Neural cell (in vitro differentiated cells): ENCODE results near the gene MAN2B2. TPM values are rescaled to one million over a fixed set of nuclear protein-coding genes. Genes with fewer than 3 reads are reported as not detected.

Experiments used
- H2AFZ ChIP-seq: fragments of 200-600, 300-800 bp; sonication (generic), shearing (Covaris generic); 2 replicates; pipeline ENCODE4 v1.6.0; 2014; ENCODE audit warnings: low read depth, mild to moderate bottlenecking, antibody characterized with exemption, low read length, moderate library complexity
- H3F3A ChIP-seq: fragments of 200-600 bp; shearing (Covaris generic); 2 replicates; pipeline ENCODE4 v1.6.1; 2016; ENCODE audit warnings: mild to moderate bottlenecking, moderate library complexity, mixed read lengths, antibody characterized with exemption, low read length; ENCODE audit not compliant: insufficient read depth, poor library complexity, severe bottlenecking
- H3K27ac ChIP-seq: fragments of 200-600, 300-800 bp; sonication (generic), shearing (Covaris generic); 2 replicates; pipeline ENCODE4 v1.5.1; 2014; ENCODE audit warnings: mild to moderate bottlenecking, low read length, moderate library complexity
- H3K27me3 ChIP-seq: fragments of 300-800, 200-600 bp; sonication (generic), shearing (Covaris generic); 2 replicates; pipeline ENCODE4 v1.6.0; 2014; ENCODE audit warnings: mild to moderate bottlenecking, low read depth, low read length, moderate library complexity; ENCODE audit not compliant: insufficient read depth
- H3K36me3 ChIP-seq: fragments of 300-800, 200-600 bp; sonication (generic), shearing (Covaris generic); 2 replicates; pipeline ENCODE4 v1.5.1; 2014; ENCODE audit warnings: mild to moderate bottlenecking, antibody characterized with exemption, low read length, moderate library complexity; ENCODE audit not compliant: insufficient read depth
- H3K4me2 ChIP-seq: fragments of 300-800, 200-600 bp; sonication (generic), shearing (Covaris generic); 2 replicates; pipeline ENCODE4 v1.6.0; 2014; ENCODE audit warnings: mild to moderate bottlenecking, low read length
- H3K4me3 ChIP-seq: fragments of 300-800, 200-600 bp; sonication (generic), shearing (Covaris generic); 2 replicates; pipeline ENCODE4 v1.5.1; 2014; ENCODE audit warnings: mild to moderate bottlenecking, low read length, moderate library complexity
- H3K79me2 ChIP-seq: fragments of 200-600 bp; shearing (Covaris generic); replicated peaks from 2 replicates; pipeline ENCODE4 v1.6.0; 2014; ENCODE audit warnings: mild to moderate bottlenecking, low read length, moderate library complexity; ENCODE audit not compliant: insufficient read depth
- H3K9ac ChIP-seq: fragments of 300-800, 200-600 bp; sonication (generic), shearing (Covaris generic); 2 replicates; pipeline ENCODE4 v1.6.1; 2016; ENCODE audit warnings: mild to moderate bottlenecking, low read length, mixed read lengths
- H3K9me2 ChIP-seq: fragments of 200-600 bp; shearing (Covaris generic); 2 replicates; pipeline ENCODE4 v1.6.1; 2016; ENCODE audit warnings: mild to moderate bottlenecking, low read length, mixed read lengths; ENCODE audit not compliant: insufficient read depth
- H3K9me3 ChIP-seq: fragments of 200-600, 300-800 bp; sonication (generic), shearing (Covaris generic); 2 replicates; pipeline ENCODE4 v1.6.1; 2016; ENCODE audit warnings: mild to moderate bottlenecking, mixed run types, low read length, moderate library complexity, mixed read lengths
- H4K20me1 ChIP-seq: fragments of 200-600 bp; shearing (Covaris generic); 2 replicates; pipeline ENCODE4 v1.6.1; 2016; ENCODE audit warnings: mild to moderate bottlenecking, mixed run types; ENCODE audit not compliant: insufficient read depth
- EP300 ChIP-seq: fragments of 450-650 bp; conservative IDR thresholded peaks from 2 replicates; pipeline ENCODE4 v1.6.1; 2014; ENCODE audit warnings: antibody characterized with exemption, mild to moderate bottlenecking, moderate library complexity; ENCODE audit not compliant: poor library complexity, severe bottlenecking
- EZH2 ChIP-seq: fragments of 200-600, 300-800 bp; shearing (Covaris generic), sonication (generic); IDR thresholded peaks from 2 replicates; pipeline ENCODE4 v1.6.1; 2014; ENCODE audit warnings: antibody characterized with exemption, low read length, borderline replicate concordance, mild to moderate bottlenecking; ENCODE audit not compliant: insufficient read depth, poor library complexity, severe bottlenecking
- MXI1 ChIP-seq: fragments of 450-650 bp; conservative IDR thresholded peaks from 2 replicates; pipeline ENCODE4 v1.6.1; 2014; ENCODE audit warnings: antibody characterized with exemption, mild to moderate bottlenecking; ENCODE audit not compliant: poor library complexity, severe bottlenecking
- POLR2AphosphoS5 ChIP-seq: IDR thresholded peaks from 2 replicates; pipeline ENCODE4 v1.6.1; 2012
- RAD21 ChIP-seq: fragments of 450-650 bp; conservative IDR thresholded peaks from 2 replicates; pipeline ENCODE4 v1.6.1; 2014; ENCODE audit warnings: antibody characterized with exemption, mild to moderate bottlenecking, moderate library complexity
- SMC3 ChIP-seq: fragments of 450-650 bp; conservative IDR thresholded peaks from 2 replicates; pipeline ENCODE4 v1.6.1; 2014; ENCODE audit warnings: antibody characterized with exemption, mild to moderate bottlenecking, moderate library complexity; ENCODE audit not compliant: poor library complexity
- TAF1 ChIP-seq: IDR thresholded peaks from 2 replicates; pipeline ENCODE4 v1.6.1; 2012; ENCODE audit warnings: low read depth
- polyA plus RNA-seq: library from polyadenylated mRNA; depleted of rRNA; stranded (reverse); fragments of >200 nt; gene quantifications from 2 replicates; pipeline ENCODE4 v1.2.3, GENCODE V29; 2014
- TF ChIP-seq, protein P1 (sequence below): fragments of 450-650 bp; IDR thresholded peaks from 2 replicates; pipeline ENCODE4 v1.5.1; 2014; ENCODE audit warnings: antibody characterized with exemption, mild to moderate bottlenecking, moderate library complexity; ENCODE audit not compliant: poor library complexity, severe bottlenecking
- TF ChIP-seq, protein P2 (sequence below): IDR thresholded peaks from 2 replicates; pipeline ENCODE4 v1.6.1; 2012; ENCODE audit warnings: borderline replicate concordance

Gene MAN2B2
- polyA plus RNA-seq, 1 donor from 2014 or later: 7.5 TPM

DNA sequence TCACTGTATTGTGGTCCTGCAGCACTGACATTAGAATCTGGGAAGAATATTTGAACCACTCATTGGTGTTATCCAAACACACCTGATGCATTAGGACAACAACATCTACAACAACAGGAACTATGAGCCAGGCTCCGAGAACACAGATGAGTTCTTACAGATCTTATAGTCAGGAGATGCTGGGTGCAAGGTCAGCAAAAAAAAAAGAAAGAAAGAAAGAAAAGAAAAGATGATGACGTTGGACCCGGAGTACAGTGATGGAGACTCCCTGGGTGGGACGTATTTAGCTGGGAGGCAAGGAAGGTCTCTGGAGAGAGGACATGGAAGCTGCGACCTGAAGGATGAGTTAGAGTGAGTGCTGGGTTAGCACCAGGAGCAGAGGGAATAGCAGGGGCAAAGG is 17.8 kb upstream of the MAN2B2 start:
- Histone ChIP-seq H3K27ac (no peak overlapping the region), H3K27me3 (peaks cover 57% of the 10 kb centered on the region)
- TF ChIP-seq, protein P1, sequence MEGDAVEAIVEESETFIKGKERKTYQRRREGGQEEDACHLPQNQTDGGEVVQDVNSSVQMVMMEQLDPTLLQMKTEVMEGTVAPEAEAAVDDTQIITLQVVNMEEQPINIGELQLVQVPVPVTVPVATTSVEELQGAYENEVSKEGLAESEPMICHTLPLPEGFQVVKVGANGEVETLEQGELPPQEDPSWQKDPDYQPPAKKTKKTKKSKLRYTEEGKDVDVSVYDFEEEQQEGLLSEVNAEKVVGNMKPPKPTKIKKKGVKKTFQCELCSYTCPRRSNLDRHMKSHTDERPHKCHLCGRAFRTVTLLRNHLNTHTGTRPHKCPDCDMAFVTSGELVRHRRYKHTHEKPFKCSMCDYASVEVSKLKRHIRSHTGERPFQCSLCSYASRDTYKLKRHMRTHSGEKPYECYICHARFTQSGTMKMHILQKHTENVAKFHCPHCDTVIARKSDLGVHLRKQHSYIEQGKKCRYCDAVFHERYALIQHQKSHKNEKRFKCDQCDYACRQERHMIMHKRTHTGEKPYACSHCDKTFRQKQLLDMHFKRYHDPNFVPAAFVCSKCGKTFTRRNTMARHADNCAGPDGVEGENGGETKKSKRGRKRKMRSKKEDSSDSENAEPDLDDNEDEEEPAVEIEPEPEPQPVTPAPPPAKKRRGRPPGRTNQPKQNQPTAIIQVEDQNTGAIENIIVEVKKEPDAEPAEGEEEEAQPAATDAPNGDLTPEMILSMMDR: no peak
- no peak for TF ChIP-seq EZH2
- no peak for TF ChIP-seq SMC3
- no peak for TF ChIP-seq TAF1
- no peak for TF ChIP-seq POLR2AphosphoS5
- no peak for TF ChIP-seq EP300
- TF ChIP-seq RAD21: no peak
- TF ChIP-seq, protein P2, sequence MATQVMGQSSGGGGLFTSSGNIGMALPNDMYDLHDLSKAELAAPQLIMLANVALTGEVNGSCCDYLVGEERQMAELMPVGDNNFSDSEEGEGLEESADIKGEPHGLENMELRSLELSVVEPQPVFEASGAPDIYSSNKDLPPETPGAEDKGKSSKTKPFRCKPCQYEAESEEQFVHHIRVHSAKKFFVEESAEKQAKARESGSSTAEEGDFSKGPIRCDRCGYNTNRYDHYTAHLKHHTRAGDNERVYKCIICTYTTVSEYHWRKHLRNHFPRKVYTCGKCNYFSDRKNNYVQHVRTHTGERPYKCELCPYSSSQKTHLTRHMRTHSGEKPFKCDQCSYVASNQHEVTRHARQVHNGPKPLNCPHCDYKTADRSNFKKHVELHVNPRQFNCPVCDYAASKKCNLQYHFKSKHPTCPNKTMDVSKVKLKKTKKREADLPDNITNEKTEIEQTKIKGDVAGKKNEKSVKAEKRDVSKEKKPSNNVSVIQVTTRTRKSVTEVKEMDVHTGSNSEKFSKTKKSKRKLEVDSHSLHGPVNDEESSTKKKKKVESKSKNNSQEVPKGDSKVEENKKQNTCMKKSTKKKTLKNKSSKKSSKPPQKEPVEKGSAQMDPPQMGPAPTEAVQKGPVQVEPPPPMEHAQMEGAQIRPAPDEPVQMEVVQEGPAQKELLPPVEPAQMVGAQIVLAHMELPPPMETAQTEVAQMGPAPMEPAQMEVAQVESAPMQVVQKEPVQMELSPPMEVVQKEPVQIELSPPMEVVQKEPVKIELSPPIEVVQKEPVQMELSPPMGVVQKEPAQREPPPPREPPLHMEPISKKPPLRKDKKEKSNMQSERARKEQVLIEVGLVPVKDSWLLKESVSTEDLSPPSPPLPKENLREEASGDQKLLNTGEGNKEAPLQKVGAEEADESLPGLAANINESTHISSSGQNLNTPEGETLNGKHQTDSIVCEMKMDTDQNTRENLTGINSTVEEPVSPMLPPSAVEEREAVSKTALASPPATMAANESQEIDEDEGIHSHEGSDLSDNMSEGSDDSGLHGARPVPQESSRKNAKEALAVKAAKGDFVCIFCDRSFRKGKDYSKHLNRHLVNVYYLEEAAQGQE: no peak
- TF ChIP-seq MXI1: no peak

DNA sequence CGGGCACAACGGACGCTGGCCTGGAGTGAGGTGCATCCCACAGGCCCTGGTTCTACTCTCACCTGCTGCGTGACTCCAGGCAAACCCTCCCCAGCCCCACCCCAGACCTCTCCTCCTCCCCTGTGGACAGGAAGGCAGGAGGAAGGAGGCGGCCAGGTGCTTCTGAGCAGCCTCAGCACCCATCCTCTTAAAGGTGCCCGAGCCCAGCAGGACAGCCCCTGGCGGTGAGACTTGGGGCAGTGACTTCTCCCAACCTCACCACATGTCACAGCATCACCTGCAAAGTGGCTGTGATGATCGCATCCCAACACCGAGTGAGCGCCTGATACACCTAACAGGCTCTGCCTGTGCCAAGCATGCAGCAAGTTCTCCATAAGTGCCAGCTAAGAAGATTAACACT is 17.1 kb upstream of the MAN2B2 start:
- Histone ChIP-seq H3K36me3 (no peaks in the 10 kb centered on the region), H3F3A (no peaks in the 10 kb centered on the region), H3K27ac (no peak overlapping the region), H3K9ac (no peak overlapping the region), H3K79me2 (no peaks in the 10 kb centered on the region), H2AFZ (no peak overlapping the region), H3K27me3 (peaks cover 64% of the 10 kb centered on the region), H3K9me2 (no peaks in the 10 kb centered on the region), H3K4me3 (no peak overlapping the region), H4K20me1 (no peaks in the 10 kb centered on the region), H3K4me2 (no peak overlapping the region), H3K9me3 (no peaks in the 10 kb centered on the region)
- TF ChIP-seq, protein P1: no peak
- TF ChIP-seq EZH2 (no peak), MXI1 (no peak), SMC3 (no peak), POLR2AphosphoS5 (no peak), RAD21 (no peak), TAF1 (no peak), EP300 (no peak)
- TF ChIP-seq, protein P2: no peak

More for the DNA sequence above, 17.8 kb upstream of the MAN2B2 start:
- H3K9me2 ChIP-seq: no peaks in the 10 kb centered on the region
- H3K4me3 ChIP-seq: no peak overlapping the region
- no peaks in the 10 kb centered on the region for H3K9me3 ChIP-seq
- H3K9ac ChIP-seq: no peak overlapping the region
- H4K20me1 ChIP-seq: no peaks in the 10 kb centered on the region
- no peaks in the 10 kb centered on the region for H3K36me3 ChIP-seq
- no peaks in the 10 kb centered on the region for H3K79me2 ChIP-seq
- no peak overlapping the region for H2AFZ ChIP-seq
- H3K4me2 ChIP-seq: no peak overlapping the region
- no peaks in the 10 kb centered on the region for H3F3A ChIP-seq
